Endothelial cell of umbilical vein (primary cell): Measurements from ENCODE around the gene PIP4K2C. TPM values are rescaled to one million over a fixed set of nuclear protein-coding genes. Genes with fewer than 3 reads are reported as not detected.

ENCODE experiments used
- BruUV-seq: library from RNA; stranded (reverse); fragments of 400-500 nt; replicated peaks from 2 replicates; lab custom pipeline; 2021; lab: Mats Ljungman, UMichigan
- CTCF ChIA-PET: fragments of 300-600, 350-600 bp; sonication (Branson Sonifier 250); formaldehyde crosslinking; loops from one replicate; lab custom pipeline; 2021; ENCODE audit warnings: antibody characterized with exemption, inconsistent platforms; lab: Charles Lee
- POLR2A ChIA-PET: fragments of 300-600, 350-600 bp; sonication (Branson Sonifier 250); formaldehyde crosslinking; loops from one replicate; lab custom pipeline; 2021; ENCODE audit warnings: antibody characterized with exemption, inconsistent platforms; lab: Charles Lee
- DNase-seq: peaks from one replicate; pipeline ENCODE4 v3.0.0-alpha.2; 2011; ENCODE audit warnings: low read depth, low spot score
- FAIRE-seq: peaks from 2 replicates; lab custom pipeline; 2011; peaks lifted over from hg19 to GRCh38; lab: Jason Lieb, UNC
- H2AFZ ChIP-seq: 2 replicates; pipeline ENCODE4 v1.6.0; 2012; ENCODE audit warnings: low read depth, low read length, control low read depth, inconsistent platforms
- H3K27ac ChIP-seq: 2 replicates; pipeline ENCODE4 v1.5.1; 2011; ENCODE audit warnings: low read depth, mild to moderate bottlenecking, control low read depth, low read length, moderate library complexity; ENCODE audit not compliant: insufficient read depth
- H3K27me3 ChIP-seq, 2 experiments: 2 replicates each; pipeline versions ENCODE4 v1.6.0 to v1.6.1; 2011; ENCODE audit warnings: low read length in 2 of 2, mixed read lengths in 1 of 2; ENCODE audit not compliant: control insufficient read depth in 2 of 2, insufficient read depth in 2 of 2
- H3K36me3 ChIP-seq, 2 experiments: 2 replicates in 1 of 2; 3 replicates in 1 of 2; pipeline ENCODE4 v1.5.1; 2011; ENCODE audit warnings: low read length in 2 of 2, mild to moderate bottlenecking in 1 of 2, moderate library complexity in 1 of 2; ENCODE audit not compliant: control insufficient read depth in 2 of 2, insufficient read depth in 2 of 2; ENCODE audit errors: extremely low read depth in 1 of 2
- H3K4me1 ChIP-seq: 3 replicates; pipeline ENCODE4 v1.5.1; 2011; ENCODE audit warnings: mild to moderate bottlenecking, low read length; ENCODE audit not compliant: control insufficient read depth, insufficient read depth; ENCODE audit errors: extremely low read depth
- H3K4me2 ChIP-seq: 2 replicates; pipeline ENCODE4 v1.6.1; 2011; ENCODE audit warnings: low read length, control low read depth, mixed read lengths; ENCODE audit not compliant: insufficient read depth
- H3K4me3 ChIP-seq, 3 experiments: fragments of 200-600 bp in 1 of 3; sonication (generic), shearing (Covaris generic) in 1 of 3; replicated peaks in 1 of 3; 2 replicates each; pipeline ENCODE4 v1.5.1; 2011 to 2016; ENCODE audit warnings: control low read depth in 3 of 3, low read length in 3 of 3, mild to moderate bottlenecking in 2 of 3, inconsistent platforms in 1 of 3, low read depth in 1 of 3, moderate library complexity in 1 of 3; ENCODE audit not compliant: insufficient read depth in 1 of 3
- H3K79me2 ChIP-seq: 2 replicates; pipeline ENCODE4 v1.6.0; 2012; ENCODE audit warnings: low read length, inconsistent platforms; ENCODE audit not compliant: control insufficient read depth, insufficient read depth
- H3K9ac ChIP-seq: replicated peaks from 2 replicates; pipeline ENCODE3; 2011; ENCODE audit warnings: low read length, control low read depth; ENCODE audit not compliant: insufficient read depth; ENCODE audit errors: extremely low read depth
- H3K9me1 ChIP-seq: replicated peaks from 3 replicates; pipeline ENCODE4 v1.6.0; 2011; ENCODE audit warnings: mild to moderate bottlenecking, low read length; ENCODE audit not compliant: control insufficient read depth, insufficient read depth; ENCODE audit errors: extremely low read depth
- H3K9me3 ChIP-seq: replicated peaks from 2 replicates; pipeline ENCODE4 v1.5.1; 2012; ENCODE audit warnings: low read length, inconsistent platforms; ENCODE audit not compliant: control insufficient read depth, insufficient read depth
- H4K20me1 ChIP-seq: replicated peaks from 2 replicates; pipeline ENCODE3; 2011; ENCODE audit warnings: mild to moderate bottlenecking, low read length; ENCODE audit not compliant: control insufficient read depth, insufficient read depth; ENCODE audit errors: extremely low read depth
- CTCF ChIP-seq, 2 donors: IDR thresholded peaks; 1 replicate in 1 of 2; 2 replicates in 1 of 2; pipeline ENCODE4 v1.5.1; 2011; ENCODE audit warnings: low read length in 2 of 2, mild to moderate bottlenecking in 2 of 2, moderate library complexity in 2 of 2, control low read depth in 1 of 2, inconsistent platforms in 1 of 2, low read depth in 1 of 2; ENCODE audit not compliant: insufficient read depth in 1 of 2; ENCODE audit errors: extremely low read depth in 1 of 2
- EZH2 ChIP-seq: IDR thresholded peaks from 2 replicates; pipeline ENCODE4 v1.6.1; 2012; ENCODE audit warnings: borderline replicate concordance, low read depth, mild to moderate bottlenecking, moderate library complexity, low read length, inconsistent platforms; ENCODE audit not compliant: severe bottlenecking
- GATA2 ChIP-seq: IDR thresholded peaks from 2 replicates; pipeline ENCODE4 v1.7.0; 2011; ENCODE audit warnings: low read depth, mild to moderate bottlenecking, moderate library complexity, mixed read lengths, low read length; ENCODE audit not compliant: insufficient read length, insufficient read depth
- MAX ChIP-seq: IDR thresholded peaks from 2 replicates; pipeline ENCODE4 v1.6.1; 2011; ENCODE audit not compliant: insufficient read depth, insufficient read length
- POLR2AphosphoS5 ChIP-seq: IDR thresholded peaks from 2 replicates; pipeline ENCODE4 v1.6.1; 2012; ENCODE audit warnings: low read depth, mild to moderate bottlenecking, control low read depth, low read length, moderate library complexity; ENCODE audit not compliant: insufficient read depth
- dilution Hi-C: fragments of 300-500 bp; cut with MboI; formaldehyde crosslinking; loops from one replicate; pipeline ENCODE4 v1.15.0; 2019; ENCODE audit warnings: low sequenced_read_pairs; ENCODE audit not compliant: extremely low pct_ligation_motif_present
- intact Hi-C: fragments of 100-400 bp; cut with micrococcal nuclease; formaldehyde crosslinking; loops from one replicate; pipeline ENCODE4 v1.10.0; 2022
- polyA plus RNA-seq, 4 experiments: library from polyadenylated mRNA; depleted of rRNA in 3 of 4; stranded (reverse) in 3 of 4; unstranded in 1 of 4; fragments of >200 nt; gene quantifications; 2 replicates each; pipeline versions ENCODE4 v1.2.1 to v1.2.3, GENCODE V29; 2011 to 2012; ENCODE audit warnings: missing spikeins in 1 of 4
- total RNA-seq: library from RNA; stranded (reverse); gene quantifications from 2 replicates; pipeline ENCODE4 v1.2.3, GENCODE V29; 2021

The PIP4K2C gene
- total and polyA plus RNA-seq, 2 donors (not counting 3 experiments of a cell fraction or from before 2014, with no cell fraction given) = 10.5 to 11.5 TPM

- Histone ChIP-seq H3K9me3 (no peaks in the 10 kb centered on the region), H3K9ac (no peak overlapping the region), H3K27me3 (peaks cover 17 to 21% of the 10 kb centered on the region in 2 experiments), H4K20me1 (no peaks in the 10 kb centered on the region), H3K4me2 (no peak overlapping the region), H3K27ac (no peak overlapping the region), H3K4me3 (no peak overlapping the region), H3K36me3 (no peaks in the 10 kb centered on the region), H3K79me2 (no peaks in the 10 kb centered on the region), H3K4me1 (no peaks in the 10 kb centered on the region), H2AFZ (no peak overlapping the region), H3K9me1 (no peaks in the 10 kb centered on the region)
- dilution Hi-C loops = no loop called here
- CTCF ChIA-PET = interaction anchor here (0.6 to 6.0 kb wide), 45 partner anchors 8 to 322 kb away, joined by 3 to 126 read pairs (median 6); partner anchors contain the start of genes ARHGEF25, B4GALNT1, DCTN2 and DTX3
- peak; percentile 95 for FAIRE-seq
- TF ChIP-seq EZH2 (no peak), CTCF (IDR thresholded peaks at IDR 0.05; ENCODE audit: extremely low read depth in 1 of 2, insufficient read depth in 1 of 2, low read depth in 1 of 2, low read length in 2 of 2) (peak; percentile 87 to 93)
- BruUV-seq = no TSS peak
- intact Hi-C loops = loop anchor here (1.0 to 2.0 kb wide), 5 partner anchors 38 to 322 kb away; partner anchors contain the start of gene B4GALNT1
- POLR2A ChIA-PET = interaction anchor here (0.7 kb wide), 2 partner anchors 12 to 13 kb away, joined by 3 to 5 read pairs; no protein-coding TSS in a partner anchor
- DNase-seq = peak; percentile 71
Observed at GRCh38 chr12:57583008-57583831, 7.8 kb upstream of the PIP4K2C start.

GRCh38 chr12:57584050-57584449 lies 6.9 kb upstream of the PIP4K2C start:
- no peak for DNase-seq
- no peaks in the 10 kb centered on the region for H3K9me1 ChIP-seq
- no peak overlapping the region for H3K9ac ChIP-seq
- no TSS peak for BruUV-seq
- H3K36me3 ChIP-seq = no peaks in the 10 kb centered on the region
- dilution Hi-C loops = no loop called here
- intact Hi-C loops = no loop called here
- ChIA-PET CTCF (interaction anchor here (0.7 to 6.0 kb wide), 25 partner anchors 9 to 265 kb away, joined by 3 to 126 read pairs (median 7); partner anchors contain the start of genes ARHGEF25, B4GALNT1, DTX3 and GLI1), POLR2A (no interaction called here)
- no peaks in the 10 kb centered on the region for H3K9me3 ChIP-seq
- no peaks in the 10 kb centered on the region for H4K20me1 ChIP-seq
- TF ChIP-seq MAX (no peak), GATA2 (no peak), CTCF (IDR thresholded peaks at IDR 0.05; ENCODE audit: extremely low read depth in 1 of 2, insufficient read depth in 1 of 2, low read depth in 1 of 2, low read length in 2 of 2) (no peak), POLR2AphosphoS5 (no peak)
- no peak overlapping the region for H3K4me3 ChIP-seq
- H3K4me1 ChIP-seq = no peaks in the 10 kb centered on the region
- no peaks in the 10 kb centered on the region for H3K79me2 ChIP-seq
- peaks cover 18 to 25% of the 10 kb centered on the region in 2 experiments for H3K27me3 ChIP-seq
- no peak overlapping the region for H2AFZ ChIP-seq
- no peak for FAIRE-seq
- H3K27ac ChIP-seq = no peak overlapping the region
- H3K4me2 ChIP-seq = no peak overlapping the region
